Gastroesophageal sphincter (tissue), 3 donors: Measurements from ENCODE around the gene E2F1.

ENCODE experiments used
- POLR2A ChIP-seq, 2 donors: fragments of 450-650 bp; IDR thresholded peaks; one replicate each; pipeline ENCODE4 v1.6.1; 2017; ENCODE audit warnings: antibody characterized with exemption in 2 of 2, mild to moderate bottlenecking in 2 of 2, moderate library complexity in 1 of 2
- TF ChIP-seq, protein P1 (sequence below), 4 experiments: fragments of 200-600 bp in 2 of 4; fragments of 450-650 bp in 2 of 4; sonication (generic) in 1 of 4; IDR thresholded peaks; one replicate each; pipeline ENCODE4 v1.5.1; 2017 to 2019; ENCODE audit warnings: antibody characterized with exemption in 4 of 4, mild to moderate bottlenecking in 2 of 4, moderate library complexity in 2 of 4

DNA sequence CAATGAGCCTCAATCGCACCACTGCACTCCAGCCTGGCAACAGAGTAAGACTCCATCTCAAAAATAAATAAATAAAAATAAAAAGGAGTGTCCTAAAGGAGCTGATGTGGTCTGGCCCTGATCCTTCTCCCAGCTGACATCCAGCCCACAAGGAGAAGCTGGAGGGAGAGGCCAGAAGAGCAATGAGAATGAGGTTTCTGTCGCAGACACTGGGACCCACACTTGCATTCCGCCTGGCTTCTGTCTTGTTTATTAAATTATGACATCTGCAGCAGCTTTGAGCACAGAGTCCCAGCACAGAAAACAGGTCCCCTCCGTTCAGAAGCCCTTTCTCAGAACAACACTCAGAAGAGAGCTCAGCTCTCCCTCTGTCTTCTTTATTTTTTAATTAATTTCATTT is 10.3 kb upstream of the E2F1 start:
- TF ChIP-seq, protein P1, sequence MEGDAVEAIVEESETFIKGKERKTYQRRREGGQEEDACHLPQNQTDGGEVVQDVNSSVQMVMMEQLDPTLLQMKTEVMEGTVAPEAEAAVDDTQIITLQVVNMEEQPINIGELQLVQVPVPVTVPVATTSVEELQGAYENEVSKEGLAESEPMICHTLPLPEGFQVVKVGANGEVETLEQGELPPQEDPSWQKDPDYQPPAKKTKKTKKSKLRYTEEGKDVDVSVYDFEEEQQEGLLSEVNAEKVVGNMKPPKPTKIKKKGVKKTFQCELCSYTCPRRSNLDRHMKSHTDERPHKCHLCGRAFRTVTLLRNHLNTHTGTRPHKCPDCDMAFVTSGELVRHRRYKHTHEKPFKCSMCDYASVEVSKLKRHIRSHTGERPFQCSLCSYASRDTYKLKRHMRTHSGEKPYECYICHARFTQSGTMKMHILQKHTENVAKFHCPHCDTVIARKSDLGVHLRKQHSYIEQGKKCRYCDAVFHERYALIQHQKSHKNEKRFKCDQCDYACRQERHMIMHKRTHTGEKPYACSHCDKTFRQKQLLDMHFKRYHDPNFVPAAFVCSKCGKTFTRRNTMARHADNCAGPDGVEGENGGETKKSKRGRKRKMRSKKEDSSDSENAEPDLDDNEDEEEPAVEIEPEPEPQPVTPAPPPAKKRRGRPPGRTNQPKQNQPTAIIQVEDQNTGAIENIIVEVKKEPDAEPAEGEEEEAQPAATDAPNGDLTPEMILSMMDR (IDR thresholded peaks at IDR 0.05): no peak
- no peak for TF ChIP-seq POLR2A (IDR thresholded peaks at IDR 0.05)
